Measurements from ENCODE around the gene IGSF8.
"Not testable (repeated sequence)": the region's sequence is repeated elsewhere in the genome, so short reads cannot be mapped to it uniquely, and the experiment has no call there.

The IGSF8 gene

GRCh38 chr1:160066829-160067745, 31.3 kb downstream of the IGSF8 start:
- DNase-seq (no peak), ATAC-seq (no peak)

GRCh38 chr1:160064746-160065145, 33.7 kb downstream of the IGSF8 start:
- ATAC-seq, result no peak
- DNase-seq, result no peak

GRCh38 chr1:160064164-160064563, 34.3 kb downstream of the IGSF8 start:
- no peak for DNase-seq
- no peak for ATAC-seq

GRCh38 chr1:160063176-160063575, 35.2 kb downstream of the IGSF8 start:
- no peak for DNase-seq

GRCh38 chr1:160062230-160062532, 36.2 kb downstream of the IGSF8 start:
- DNase-seq (no peak), ATAC-seq (no peak)

More at GRCh38 chr1:160063176-160063575, 35.2 kb downstream of the IGSF8 start:
- no peak for ATAC-seq

GRCh38 chr1:160061369-160062229, 36.8 kb downstream of the IGSF8 start:
- ATAC-seq, result no peak
- DNase-seq, result no peak

- DNase-seq (no peak), ATAC-seq (no peak)
Measured at GRCh38 chr1:160058087-160058486, 40.3 kb downstream of the IGSF8 start.

- DNase-seq, result no peak
- no peak for ATAC-seq
Measured at GRCh38 chr1:160056648-160057169, 41.7 kb downstream of the IGSF8 start.

GRCh38 chr1:160053548-160054365, 44.7 kb downstream of the IGSF8 start:
- ATAC-seq (no peak), DNase-seq (no peak)

GRCh38 chr1:160052936-160053335, 45.5 kb downstream of the IGSF8 start:
- ATAC-seq (no peak), DNase-seq (no peak)

- no peak for DNase-seq
Measured at GRCh38 chr1:160050619-160051018, 47.8 kb downstream of the IGSF8 start.

GRCh38 chr1:160050182-160050581, 48.2 kb downstream of the IGSF8 start:
- not testable (repeated sequence) for DNase-seq, ATAC-seq

More at GRCh38 chr1:160050619-160051018, 47.8 kb downstream of the IGSF8 start:
- no peak for ATAC-seq

- ATAC-seq, result no peak
- no peak for DNase-seq
Measured at GRCh38 chr1:160049101-160049500, 49.3 kb downstream of the IGSF8 start.

- no peak for ATAC-seq
- no peak for DNase-seq
Measured at GRCh38 chr1:160048335-160048734, 50.1 kb downstream of the IGSF8 start.

GRCh38 chr1:160047111-160047991, 51.1 kb downstream of the IGSF8 start:
- ATAC-seq (no peak), DNase-seq (no peak)

GRCh38 chr1:160046494-160047110, 51.8 kb downstream of the IGSF8 start:
- peak; percentile 35 for DNase-seq
- ATAC-seq, result peak; percentile 84

GRCh38 chr1:160045653-160046052, 52.8 kb downstream of the IGSF8 start:
- ATAC-seq, result no peak

GRCh38 chr1:160043543-160043942, 54.9 kb downstream of the IGSF8 start:
- no peak for ATAC-seq
- DNase-seq, result no peak

More at GRCh38 chr1:160045653-160046052, 52.8 kb downstream of the IGSF8 start:
- no peak for DNase-seq

Measured in stimulated activated naive CD8-positive, alpha-beta T cell treated with anti-CD3 and anti-CD28 coated beads, Interleukin-15, Interleukin-2, amounts not matched to agents 100 U/mL and 50 U/mL, for 24 hours (primary cell).